ENCODE measurements around the gene SIAH3. TPM values are rescaled to one million over a fixed set of nuclear protein-coding genes. Genes with fewer than 3 reads are reported as not detected.

SIAH3 gene
- total and polyA plus RNA-seq, 10 of the 15 experiments (the other 5 are each of a cell fraction or from before 2014, with no cell fraction given), result not detected

DNA sequence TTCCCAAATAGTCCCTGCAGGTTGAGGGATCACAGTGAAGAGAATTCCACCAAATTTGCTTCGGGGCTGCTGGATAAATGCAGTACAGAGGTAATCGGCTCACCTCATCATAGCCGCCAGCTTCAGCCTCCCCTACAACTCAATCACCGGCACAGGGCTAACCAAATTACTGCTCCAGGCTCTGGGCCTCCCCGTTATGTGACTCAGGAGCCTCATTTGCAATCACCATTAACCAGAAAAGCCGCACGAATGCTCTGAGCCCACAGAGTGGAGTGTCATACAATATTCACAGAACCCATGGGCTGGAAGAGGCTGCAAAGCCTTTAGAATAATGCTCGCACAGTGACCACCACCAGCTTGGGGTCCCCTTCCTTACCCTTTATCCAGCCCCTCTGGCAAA is 4.9 kb downstream of the SIAH3 start (continued):
- no peak for TF ChIP-seq ZBTB4 (CRISPR knock-in tag; IDR thresholded peaks at IDR 0.05)

GRCh38 chr13:45838171-45838745 is 13.3 kb downstream of the SIAH3 start:
- ChIA-PET RAD21 (ENCODE audit: unreplicated experiment) (no interaction called here), SMC1A (ENCODE audit: uncharacterized antibody, unreplicated experiment) (interaction anchor here (1.3 kb wide), 1 partner anchor 8 kb away, joined by 3 read pairs; no protein-coding TSS in a partner anchor), CTCF (interaction anchor here (1.0 kb wide), 1 partner anchor 11 kb away, joined by 3 read pairs; no protein-coding TSS in a partner anchor), POLR2A (no interaction called here)
- FAIRE-seq (no peak), DNase-seq (ENCODE audit: low read depth, low spot score) (no peak), ATAC-seq (no peak)
- Histone ChIP-seq H3K9ac (ENCODE audit: control insufficient read depth, insufficient read depth, low read length) (no peak overlapping the region), H3K79me2 (ENCODE audit: control insufficient read depth, insufficient read depth, low read length) (no peaks in the 10 kb centered on the region), H2AFZ (ENCODE audit: control insufficient read depth, low read depth, low read length) (no peak overlapping the region), H3K9me3 (replicated peaks; ENCODE audit: control insufficient read depth, insufficient read depth, low read length) (no peaks in the 10 kb centered on the region), H4K20me1 (ENCODE audit: control insufficient read depth, insufficient read depth) (no peaks in the 10 kb centered on the region; the same call in 1 of the 2 replicates), H3K36me3 (ENCODE audit: control insufficient read depth in 2 of 2, insufficient read depth in 2 of 2, low read length in 1 of 2) (no peaks in the 10 kb centered on the region), H3K4me2 (ENCODE audit: control insufficient read depth, insufficient read depth) (no peak overlapping the region), H3K4me3 (no peak overlapping the region), H3K27ac (ENCODE audit: control insufficient read depth, insufficient read depth) (no peak overlapping the region), H3K27me3 (replicated peaks in 1 of 2; ENCODE audit: control insufficient read depth in 2 of 2, insufficient read depth in 2 of 2, low read length in 1 of 2) (peaks cover 0 to 3% of the 10 kb centered on the region in 2 experiments; a peak in 3 of 4 replicates), H3K4me1 (ENCODE audit: control insufficient read depth, insufficient read depth, low read length) (no peaks in the 10 kb centered on the region)
- in situ Hi-C loops (cut with MboI), result no loop called here
- BruUV-seq (replicated peaks), result no TSS peak
- 52% methylated on average over 12 of the region's 12 CpGs for WGBS (ENCODE audit: insufficient coverage, insufficient replicate concordance, low lambda C conversion rate, missing lambda C conversion rate)
- TF ChIP-seq EED (IDR thresholded peaks at IDR 0.05; ENCODE audit: low read depth) (no peak), RFX5 (IDR thresholded peaks at IDR 0.05; ENCODE audit: low read depth, low read length) (no peak), SIN3A (IDR thresholded peaks at IDR 0.05; ENCODE audit: low read depth, low read length) (no peak), PML (IDR thresholded peaks at IDR 0.05; ENCODE audit: low read length) (no peak), SMAD5 (IDR thresholded peaks at IDR 0.05; ENCODE audit: low read depth) (no peak), NR2F1 (conservative IDR thresholded peaks at IDR 0.05) (no peak), HDAC6 (IDR thresholded peaks at IDR 0.05; ENCODE audit: unreplicated experiment) (no peak), SMC3 (IDR thresholded peaks at IDR 0.05; ENCODE audit: borderline replicate concordance, low read length) (no peak), YY1 (IDR thresholded peaks at IDR 0.05; ENCODE audit: low read depth, low read length) (no peak), IRF3 (IDR thresholded peaks at IDR 0.05) (no peak)
- intact Hi-C loops (cut with micrococcal nuclease; ENCODE audit: unreplicated experiment), result no loop called here

Measured in GM12878 (cell line).